Measurements from ENCODE around the gene EDARADD.

GRCh38 chr1:236509647-236510401 lies 115.7 kb downstream of the EDARADD start:
- no peak for TF ChIP-seq CTCF (conservative IDR thresholded peaks at IDR 0.05; ENCODE audit: low read depth, low read length)
- TF ChIP-seq EZH2 (IDR thresholded peaks at IDR 0.05; ENCODE audit: borderline replicate concordance, low read depth, low read length, poor library complexity, severe bottlenecking) = no peak

Data from A673 (cell line).